ENCODE results near the gene SHKBP1.

SHKBP1 gene

DNA sequence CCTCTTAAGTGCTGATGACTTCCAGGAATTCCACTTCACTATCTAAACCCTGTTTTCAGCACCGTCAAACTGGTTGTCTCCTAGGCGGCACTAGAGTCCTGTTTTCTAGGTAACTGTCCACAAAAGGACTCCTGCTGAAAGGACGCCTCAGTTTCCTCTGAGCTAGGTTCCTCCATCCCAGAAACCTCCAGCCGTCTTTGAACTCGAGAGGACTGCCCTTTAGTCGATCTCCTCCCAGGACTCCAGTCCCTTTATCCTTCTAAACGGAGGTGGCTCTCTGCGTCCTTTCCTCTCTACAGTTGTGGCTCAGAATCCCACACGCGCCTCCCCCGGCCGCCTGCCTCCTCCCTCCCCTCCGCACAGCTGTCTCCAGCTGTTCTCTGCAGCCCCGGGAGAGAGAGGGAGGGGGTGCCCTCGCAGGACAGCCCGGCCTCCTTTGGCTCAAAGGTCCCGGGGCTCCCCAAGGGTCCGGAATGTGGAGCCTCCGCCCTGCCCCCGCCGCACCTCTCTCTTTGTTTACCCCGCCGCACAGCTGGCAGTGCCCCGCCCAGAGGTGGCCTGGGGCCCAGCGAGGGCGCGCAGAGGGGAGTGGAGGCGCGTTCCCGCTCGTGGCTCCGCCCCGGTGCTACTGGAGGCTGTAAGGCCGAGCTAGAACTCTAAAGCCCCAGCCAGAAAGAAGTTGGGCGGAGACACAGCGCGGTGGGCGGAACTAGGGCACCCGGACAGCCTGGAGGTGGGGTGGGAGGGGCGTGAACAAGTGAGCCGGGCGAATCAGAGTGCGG is 26.9 kb downstream of the SHKBP1 start (continued):
- TF ChIP-seq, protein P1, sequence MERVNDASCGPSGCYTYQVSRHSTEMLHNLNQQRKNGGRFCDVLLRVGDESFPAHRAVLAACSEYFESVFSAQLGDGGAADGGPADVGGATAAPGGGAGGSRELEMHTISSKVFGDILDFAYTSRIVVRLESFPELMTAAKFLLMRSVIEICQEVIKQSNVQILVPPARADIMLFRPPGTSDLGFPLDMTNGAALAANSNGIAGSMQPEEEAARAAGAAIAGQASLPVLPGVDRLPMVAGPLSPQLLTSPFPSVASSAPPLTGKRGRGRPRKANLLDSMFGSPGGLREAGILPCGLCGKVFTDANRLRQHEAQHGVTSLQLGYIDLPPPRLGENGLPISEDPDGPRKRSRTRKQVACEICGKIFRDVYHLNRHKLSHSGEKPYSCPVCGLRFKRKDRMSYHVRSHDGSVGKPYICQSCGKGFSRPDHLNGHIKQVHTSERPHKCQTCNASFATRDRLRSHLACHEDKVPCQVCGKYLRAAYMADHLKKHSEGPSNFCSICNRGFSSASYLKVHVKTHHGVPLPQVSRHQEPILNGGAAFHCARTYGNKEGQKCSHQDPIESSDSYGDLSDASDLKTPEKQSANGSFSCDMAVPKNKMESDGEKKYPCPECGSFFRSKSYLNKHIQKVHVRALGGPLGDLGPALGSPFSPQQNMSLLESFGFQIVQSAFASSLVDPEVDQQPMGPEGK (tag by site-specific recombination; IDR thresholded peaks at IDR 0.05): peak; percentile 99
- TF ChIP-seq ZEB2 (tag by site-specific recombination; IDR thresholded peaks at IDR 0.05) (peak; percentile 91; the same call in 1 of the 2 replicates), ZNF223 (tag by site-specific recombination; IDR thresholded peaks at IDR 0.05) (no peak), SP2 (tag by site-specific recombination; IDR thresholded peaks at IDR 0.05) (peak; percentile 100), ZNF76 (tag by site-specific recombination; IDR thresholded peaks at IDR 0.05; ENCODE audit: borderline replicate concordance, low read depth) (peak; percentile 68), SP3 (tag by site-specific recombination; IDR thresholded peaks at IDR 0.05) (peak; percentile 100), ZBTB17 (tag by site-specific recombination; IDR thresholded peaks at IDR 0.05) (peak; percentile 92), ZNF391 (tag by site-specific recombination; IDR thresholded peaks at IDR 0.05; ENCODE audit: borderline replicate concordance, low read depth) (peak; percentile 69; the same call in 1 of the 2 replicates), ZSCAN30 (tag by site-specific recombination; IDR thresholded peaks at IDR 0.05) (peak; percentile 93), ZNF548 (tag by site-specific recombination; IDR thresholded peaks at IDR 0.05) (peak; percentile 93), ZNF184 (tag by site-specific recombination; IDR thresholded peaks at IDR 0.05) (no peak), ZNF24 (tag by site-specific recombination; IDR thresholded peaks at IDR 0.05) (peak; percentile 91), ZNF426 (tag by site-specific recombination; IDR thresholded peaks at IDR 0.05) (no peak), ZSCAN23 (tag by site-specific recombination; IDR thresholded peaks at IDR 0.05) (0 out of 2 replicates have a peak, but pooled peaks have one; percentile 70), ZNF341 (tag by site-specific recombination; IDR thresholded peaks at IDR 0.05; ENCODE audit: low read depth) (peak; percentile 97), FEZF1 (tag by site-specific recombination; IDR thresholded peaks at IDR 0.05) (peak; percentile 5; the same call in 1 of the 2 replicates), TCF7L2 (IDR thresholded peaks at IDR 0.05; ENCODE audit: borderline replicate concordance, low read depth, low read length) (no peak), ZNF600 (tag by site-specific recombination; IDR thresholded peaks at IDR 0.05) (peak; percentile 98), ZBTB20 (tag by site-specific recombination; IDR thresholded peaks at IDR 0.05) (peak; percentile 59)
- TF ChIP-seq, protein P2, sequence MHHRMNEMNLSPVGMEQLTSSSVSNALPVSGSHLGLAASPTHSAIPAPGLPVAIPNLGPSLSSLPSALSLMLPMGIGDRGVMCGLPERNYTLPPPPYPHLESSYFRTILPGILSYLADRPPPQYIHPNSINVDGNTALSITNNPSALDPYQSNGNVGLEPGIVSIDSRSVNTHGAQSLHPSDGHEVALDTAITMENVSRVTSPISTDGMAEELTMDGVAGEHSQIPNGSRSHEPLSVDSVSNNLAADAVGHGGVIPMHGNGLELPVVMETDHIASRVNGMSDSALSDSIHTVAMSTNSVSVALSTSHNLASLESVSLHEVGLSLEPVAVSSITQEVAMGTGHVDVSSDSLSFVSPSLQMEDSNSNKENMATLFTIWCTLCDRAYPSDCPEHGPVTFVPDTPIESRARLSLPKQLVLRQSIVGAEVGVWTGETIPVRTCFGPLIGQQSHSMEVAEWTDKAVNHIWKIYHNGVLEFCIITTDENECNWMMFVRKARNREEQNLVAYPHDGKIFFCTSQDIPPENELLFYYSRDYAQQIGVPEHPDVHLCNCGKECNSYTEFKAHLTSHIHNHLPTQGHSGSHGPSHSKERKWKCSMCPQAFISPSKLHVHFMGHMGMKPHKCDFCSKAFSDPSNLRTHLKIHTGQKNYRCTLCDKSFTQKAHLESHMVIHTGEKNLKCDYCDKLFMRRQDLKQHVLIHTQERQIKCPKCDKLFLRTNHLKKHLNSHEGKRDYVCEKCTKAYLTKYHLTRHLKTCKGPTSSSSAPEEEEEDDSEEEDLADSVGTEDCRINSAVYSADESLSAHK (tag by site-specific recombination; IDR thresholded peaks at IDR 0.05): peak; percentile 76
- TF ChIP-seq, protein P3, sequence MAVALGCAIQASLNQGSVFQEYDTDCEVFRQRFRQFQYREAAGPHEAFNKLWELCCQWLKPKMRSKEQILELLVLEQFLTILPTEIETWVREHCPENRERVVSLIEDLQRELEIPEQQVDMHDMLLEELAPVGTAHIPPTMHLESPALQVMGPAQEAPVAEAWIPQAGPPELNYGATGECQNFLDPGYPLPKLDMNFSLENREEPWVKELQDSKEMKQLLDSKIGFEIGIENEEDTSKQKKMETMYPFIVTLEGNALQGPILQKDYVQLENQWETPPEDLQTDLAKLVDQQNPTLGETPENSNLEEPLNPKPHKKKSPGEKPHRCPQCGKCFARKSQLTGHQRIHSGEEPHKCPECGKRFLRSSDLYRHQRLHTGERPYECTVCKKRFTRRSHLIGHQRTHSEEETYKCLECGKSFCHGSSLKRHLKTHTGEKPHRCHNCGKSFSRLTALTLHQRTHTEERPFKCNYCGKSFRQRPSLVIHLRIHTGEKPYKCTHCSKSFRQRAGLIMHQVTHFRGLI (tag by site-specific recombination; IDR thresholded peaks at IDR 0.05): peak; percentile 95; the same call in 1 of the 2 replicates
- TF ChIP-seq, protein P4, sequence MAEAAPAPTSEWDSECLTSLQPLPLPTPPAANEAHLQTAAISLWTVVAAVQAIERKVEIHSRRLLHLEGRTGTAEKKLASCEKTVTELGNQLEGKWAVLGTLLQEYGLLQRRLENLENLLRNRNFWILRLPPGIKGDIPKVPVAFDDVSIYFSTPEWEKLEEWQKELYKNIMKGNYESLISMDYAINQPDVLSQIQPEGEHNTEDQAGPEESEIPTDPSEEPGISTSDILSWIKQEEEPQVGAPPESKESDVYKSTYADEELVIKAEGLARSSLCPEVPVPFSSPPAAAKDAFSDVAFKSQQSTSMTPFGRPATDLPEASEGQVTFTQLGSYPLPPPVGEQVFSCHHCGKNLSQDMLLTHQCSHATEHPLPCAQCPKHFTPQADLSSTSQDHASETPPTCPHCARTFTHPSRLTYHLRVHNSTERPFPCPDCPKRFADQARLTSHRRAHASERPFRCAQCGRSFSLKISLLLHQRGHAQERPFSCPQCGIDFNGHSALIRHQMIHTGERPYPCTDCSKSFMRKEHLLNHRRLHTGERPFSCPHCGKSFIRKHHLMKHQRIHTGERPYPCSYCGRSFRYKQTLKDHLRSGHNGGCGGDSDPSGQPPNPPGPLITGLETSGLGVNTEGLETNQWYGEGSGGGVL (tag by site-specific recombination; IDR thresholded peaks at IDR 0.05): peak; percentile 95
- TF ChIP-seq, protein P5, sequence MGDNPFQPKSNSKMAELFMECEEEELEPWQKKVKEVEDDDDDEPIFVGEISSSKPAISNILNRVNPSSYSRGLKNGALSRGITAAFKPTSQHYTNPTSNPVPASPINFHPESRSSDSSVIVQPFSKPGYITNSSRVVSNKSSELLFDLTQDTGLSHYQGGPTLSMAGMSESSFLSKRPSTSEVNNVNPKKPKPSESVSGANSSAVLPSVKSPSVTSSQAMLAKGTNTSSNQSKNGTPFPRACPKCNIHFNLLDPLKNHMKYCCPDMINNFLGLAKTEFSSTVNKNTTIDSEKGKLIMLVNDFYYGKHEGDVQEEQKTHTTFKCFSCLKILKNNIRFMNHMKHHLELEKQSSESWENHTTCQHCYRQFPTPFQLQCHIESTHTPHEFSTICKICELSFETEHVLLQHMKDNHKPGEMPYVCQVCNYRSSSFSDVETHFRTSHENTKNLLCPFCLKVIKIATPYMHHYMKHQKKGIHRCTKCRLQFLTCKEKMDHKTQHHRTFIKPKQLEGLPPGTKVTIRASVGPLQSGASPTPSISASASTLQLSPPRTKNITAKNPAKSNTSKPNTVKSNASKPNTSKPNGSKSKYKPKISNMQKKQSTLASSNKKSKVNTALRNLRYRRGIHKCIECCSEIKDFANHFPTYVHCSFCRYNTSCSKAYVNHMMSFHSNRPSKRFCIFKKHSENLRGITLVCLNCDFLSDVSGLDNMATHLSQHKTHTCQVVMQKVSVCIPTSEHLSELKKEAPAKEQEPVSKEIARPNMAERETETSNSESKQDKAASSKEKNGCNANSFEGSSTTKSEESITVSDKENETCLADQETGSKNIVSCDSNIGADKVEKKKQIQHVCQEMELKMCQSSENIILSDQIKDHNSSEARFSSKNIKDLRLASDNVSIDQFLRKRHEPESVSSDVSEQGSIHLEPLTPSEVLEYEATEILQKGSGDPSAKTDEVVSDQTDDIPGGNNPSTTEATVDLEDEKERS (tag by site-specific recombination; IDR thresholded peaks at IDR 0.05): no peak; the same call in 1 of the 2 replicates
- TF ChIP-seq, protein P6, sequence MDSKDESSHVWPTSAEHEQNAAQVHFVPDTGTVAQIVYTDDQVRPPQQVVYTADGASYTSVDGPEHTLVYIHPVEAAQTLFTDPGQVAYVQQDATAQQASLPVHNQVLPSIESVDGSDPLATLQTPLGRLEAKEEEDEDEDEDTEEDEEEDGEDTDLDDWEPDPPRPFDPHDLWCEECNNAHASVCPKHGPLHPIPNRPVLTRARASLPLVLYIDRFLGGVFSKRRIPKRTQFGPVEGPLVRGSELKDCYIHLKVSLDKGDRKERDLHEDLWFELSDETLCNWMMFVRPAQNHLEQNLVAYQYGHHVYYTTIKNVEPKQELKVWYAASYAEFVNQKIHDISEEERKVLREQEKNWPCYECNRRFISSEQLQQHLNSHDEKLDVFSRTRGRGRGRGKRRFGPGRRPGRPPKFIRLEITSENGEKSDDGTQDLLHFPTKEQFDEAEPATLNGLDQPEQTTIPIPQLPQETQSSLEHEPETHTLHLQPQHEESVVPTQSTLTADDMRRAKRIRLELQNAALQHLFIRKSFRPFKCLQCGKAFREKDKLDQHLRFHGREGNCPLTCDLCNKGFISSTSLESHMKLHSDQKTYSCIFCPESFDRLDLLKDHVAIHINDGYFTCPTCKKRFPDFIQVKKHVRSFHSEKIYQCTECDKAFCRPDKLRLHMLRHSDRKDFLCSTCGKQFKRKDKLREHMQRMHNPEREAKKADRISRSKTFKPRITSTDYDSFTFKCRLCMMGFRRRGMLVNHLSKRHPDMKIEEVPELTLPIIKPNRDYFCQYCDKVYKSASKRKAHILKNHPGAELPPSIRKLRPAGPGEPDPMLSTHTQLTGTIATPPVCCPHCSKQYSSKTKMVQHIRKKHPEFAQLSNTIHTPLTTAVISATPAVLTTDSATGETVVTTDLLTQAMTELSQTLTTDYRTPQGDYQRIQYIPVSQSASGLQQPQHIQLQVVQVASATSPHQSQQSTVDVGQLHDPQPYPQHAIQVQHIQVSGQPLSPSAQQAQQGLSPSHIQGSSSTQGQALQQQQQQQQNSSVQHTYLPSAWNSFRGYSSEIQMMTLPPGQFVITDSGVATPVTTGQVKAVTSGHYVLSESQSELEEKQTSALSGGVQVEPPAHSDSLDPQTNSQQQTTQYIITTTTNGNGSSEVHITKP (tag by site-specific recombination; IDR thresholded peaks at IDR 0.05): no peak
